Right lung (tissue), 5 donors: ENCODE data around the gene TFAP2B. TPM values are rescaled to one million over a fixed set of nuclear protein-coding genes. Genes with fewer than 3 reads are reported as not detected.

Experiments used
- DNase-seq, 2 donors: peaks; one replicate each; pipeline ENCODE4 v3.0.0-alpha.2; 2013
- polyA plus RNA-seq, 5 donors: library from polyadenylated mRNA; unstranded; fragments of 120-200 nt; gene quantifications; one replicate each; pipeline versions ENCODE4 v1.2.1 to v1.2.3, GENCODE V29; 2013; ENCODE audit warnings: inconsistent platforms in 1 of 5, low replicate concordance in 1 of 5; ENCODE audit not compliant: insufficient read length in 5 of 5, insufficient read depth in 1 of 5

TFAP2B gene
- polyA plus RNA-seq, 5 donors: 0.04 TPM; not detected in 3

- no peak for DNase-seq
Measured at GRCh38 chr6:50848989-50849795, 30.5 kb downstream of the TFAP2B start.

GRCh38 chr6:50849796-50850180 is 31.1 kb downstream of the TFAP2B start:
- DNase-seq: no peak

GRCh38 chr6:50850223-50851048 is 31.8 kb downstream of the TFAP2B start:
- DNase-seq: no peak

- DNase-seq: no peak
Measured at GRCh38 chr6:50851049-50851845, 32.6 kb downstream of the TFAP2B start.

- no peak for DNase-seq
Measured at GRCh38 chr6:50853939-50854338, 35.3 kb downstream of the TFAP2B start.

GRCh38 chr6:50861692-50862091 is 43.0 kb downstream of the TFAP2B start:
- DNase-seq: no peak

GRCh38 chr6:50862176-50862575 is 43.5 kb downstream of the TFAP2B start:
- no peak for DNase-seq

- DNase-seq: no peak
Measured at GRCh38 chr6:50864601-50865000, 45.9 kb downstream of the TFAP2B start.

GRCh38 chr6:50868466-50868865 is 49.8 kb downstream of the TFAP2B start:
- no peak for DNase-seq

- DNase-seq: no peak
Measured at GRCh38 chr6:50873167-50873566, 54.5 kb downstream of the TFAP2B start.

- no peak for DNase-seq
Measured at GRCh38 chr6:50884364-50884763, 65.7 kb downstream of the TFAP2B start.

- no peak for DNase-seq
Measured at GRCh38 chr6:50887112-50887511, 68.4 kb downstream of the TFAP2B start.

GRCh38 chr6:50889497-50889896 is 70.8 kb downstream of the TFAP2B start:
- no peak for DNase-seq

- no peak for DNase-seq
Measured at GRCh38 chr6:50889935-50890334, 71.3 kb downstream of the TFAP2B start.

- DNase-seq: no peak
Measured at GRCh38 chr6:50890579-50890978, 71.9 kb downstream of the TFAP2B start.

GRCh38 chr6:50891290-50891689 is 72.6 kb downstream of the TFAP2B start:
- no peak for DNase-seq

Other genes with a start within 250 kb of the TFAP2B start
- not detected for gene TFAP2D, start 105.3 kb upstream of the TFAP2B start, polyA plus RNA-seq